SK-N-SH treated with all-trans-retinoic acid at 6 μM for 48 hours (cell line): ENCODE data around the gene BPTF.
A peak's percentile ranks its signal among the peaks of the same experiment; 100 is the strongest.

Experiments
- ATAC-seq: fragments of 200-7000 bp; cut with Tn5 transposase; 3 replicates; pipeline ENCODE4 v1.9.1; 2020; ENCODE audit warnings: mild to moderate bottlenecking, moderate library complexity
- ARNTL ChIP-seq: fragments of 450-650 bp; formaldehyde crosslinking; IDR thresholded peaks from 2 replicates; pipeline ENCODE4 v1.5.0; 2020; ENCODE audit warnings: low read depth, mild to moderate bottlenecking, moderate library complexity, borderline replicate concordance
- BACH2 ChIP-seq: fragments of 250-450 bp; sonication (Bioruptor Pico); IDR thresholded peaks from 2 replicates; pipeline ENCODE4 v1.9.0; 2021; ENCODE audit warnings: mild to moderate bottlenecking, borderline replicate concordance
- CSDC2 ChIP-seq: fragments of 250-450 bp; sonication (Bioruptor Pico); IDR thresholded peaks from 2 replicates; pipeline ENCODE4 v1.5.0; 2020; ENCODE audit warnings: mild to moderate bottlenecking, moderate library complexity
- CSRNP3 ChIP-seq: fragments of 250-450 bp; sonication (Bioruptor Pico); IDR thresholded peaks from 2 replicates; pipeline ENCODE4 v1.5.1; 2021; ENCODE audit warnings: mild to moderate bottlenecking, moderate library complexity
- ESRRG ChIP-seq: fragments of 250-450 bp; sonication (Bioruptor Pico); IDR thresholded peaks from 2 replicates; pipeline ENCODE4 v1.6.1; 2021; ENCODE audit warnings: mild to moderate bottlenecking
- GLIS3 ChIP-seq: fragments of 250-450 bp; sonication (Bioruptor Pico); IDR thresholded peaks from 2 replicates; pipeline ENCODE4 v1.5.0; 2020; ENCODE audit warnings: mild to moderate bottlenecking, moderate library complexity
- ISL1 ChIP-seq: fragments of 250-450 bp; sonication (Bioruptor Pico); IDR thresholded peaks from 2 replicates; pipeline ENCODE4 v2.1.2; 2022; ENCODE audit warnings: mild to moderate bottlenecking, moderate library complexity
- OSR1 ChIP-seq: fragments of 250-450 bp; sonication (Bioruptor Pico); IDR thresholded peaks from 2 replicates; pipeline ENCODE4 v1.8.0; 2022; ENCODE audit warnings: moderate library complexity, mild to moderate bottlenecking, inconsistent platforms
- PATZ1 ChIP-seq: fragments of 250-450 bp; sonication (Bioruptor Pico); IDR thresholded peaks from 2 replicates; pipeline ENCODE4 v1.8.0; 2020; ENCODE audit warnings: mild to moderate bottlenecking, moderate library complexity, borderline replicate concordance
- POU6F1 ChIP-seq: fragments of 250-450 bp; sonication (Bioruptor Pico); IDR thresholded peaks from 2 replicates; pipeline ENCODE4 v1.8.0; 2021; ENCODE audit warnings: low read depth, mild to moderate bottlenecking, moderate library complexity, borderline replicate concordance
- PPARA ChIP-seq: fragments of 250-450 bp; sonication (Bioruptor Pico); IDR thresholded peaks from 2 replicates; pipeline ENCODE4 v1.5.0; 2020; ENCODE audit warnings: mild to moderate bottlenecking, borderline replicate concordance
- RARB ChIP-seq: fragments of 250-450 bp; sonication (Bioruptor Pico); IDR thresholded peaks from 2 replicates; pipeline ENCODE4 v1.8.0; 2021; ENCODE audit warnings: mild to moderate bottlenecking, moderate library complexity
- TOX ChIP-seq: fragments of 250-450 bp; sonication (Bioruptor Pico); IDR thresholded peaks from 2 replicates; pipeline ENCODE4 v1.8.0; 2021; ENCODE audit warnings: mild to moderate bottlenecking, moderate library complexity, borderline replicate concordance
- ZC3H10 ChIP-seq: fragments of 250-450 bp; sonication (Bioruptor Pico); IDR thresholded peaks from 2 replicates; pipeline ENCODE4 v1.5.1; 2021; ENCODE audit warnings: mild to moderate bottlenecking, moderate library complexity
- ZFP3 ChIP-seq: fragments of 250-450 bp; sonication (Bioruptor Pico); IDR thresholded peaks from 2 replicates; pipeline ENCODE4 v1.5.0; 2020; ENCODE audit warnings: mild to moderate bottlenecking, moderate library complexity
- ZNF565 ChIP-seq: fragments of 450-650 bp; formaldehyde crosslinking; conservative IDR thresholded peaks from 2 replicates; pipeline ENCODE4 v1.5.0; 2020; ENCODE audit warnings: low read depth, mild to moderate bottlenecking, moderate library complexity
- ZNF70 ChIP-seq: fragments of 450-650 bp; formaldehyde crosslinking; IDR thresholded peaks from 2 replicates; pipeline ENCODE4 v1.5.0; 2020; ENCODE audit warnings: mild to moderate bottlenecking, moderate library complexity
- ZNF8 ChIP-seq: fragments of 450-650 bp; formaldehyde crosslinking; IDR thresholded peaks from 2 replicates; pipeline ENCODE4 v1.5.0; 2020; ENCODE audit warnings: mild to moderate bottlenecking, moderate library complexity
- TF ChIP-seq, protein P1 (sequence below): fragments of 250-450 bp; sonication (Bioruptor Pico); IDR thresholded peaks from 2 replicates; pipeline ENCODE4 v1.5.0; 2020; ENCODE audit warnings: mild to moderate bottlenecking, moderate library complexity

Gene BPTF

GRCh38 chr17:67993153-67993997 lies 168.1 kb downstream of the BPTF start (continued):
- TF ChIP-seq CSRNP3 (peak; percentile 74; the same call in 1 of the 2 replicates), POU6F1 (no peak)
- TF ChIP-seq, all 23 proteins: peak for 7

DNA sequence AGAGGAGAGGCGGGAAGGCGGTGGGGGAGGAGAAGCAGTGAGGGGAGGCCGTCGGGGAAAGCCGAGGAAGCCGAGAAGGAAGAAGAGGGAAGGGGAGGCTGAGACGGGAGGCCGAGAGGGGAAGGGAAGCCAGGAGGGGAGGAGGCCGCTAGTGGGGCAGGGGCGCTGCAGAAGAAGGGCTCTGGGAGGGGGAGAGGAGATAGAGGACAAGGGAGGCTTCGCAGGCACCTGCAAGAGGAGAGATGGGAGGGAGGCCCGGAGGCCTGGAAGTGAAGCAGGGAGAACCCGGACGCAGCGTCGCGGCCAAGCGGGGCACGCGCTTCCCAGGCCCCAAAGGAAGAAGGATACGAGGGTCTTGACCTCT lies 168.7 kb downstream of the BPTF start:
- no peak for TF ChIP-seq OSR1 (CRISPR knock-in tag)
- peak; percentile 76; the same call in 1 of the 2 replicates for TF ChIP-seq GLIS3 (CRISPR knock-in tag)
- TF ChIP-seq PPARA (CRISPR knock-in tag) = no peak
- 0 out of 2 replicates have a peak, but pooled peaks have one; percentile 47 for TF ChIP-seq ZFP3 (CRISPR knock-in tag)
- TF ChIP-seq ESRRG (CRISPR knock-in tag) = no peak
- TF ChIP-seq BACH2 (CRISPR knock-in tag) = no peak
- ATAC-seq = no peak

DNA sequence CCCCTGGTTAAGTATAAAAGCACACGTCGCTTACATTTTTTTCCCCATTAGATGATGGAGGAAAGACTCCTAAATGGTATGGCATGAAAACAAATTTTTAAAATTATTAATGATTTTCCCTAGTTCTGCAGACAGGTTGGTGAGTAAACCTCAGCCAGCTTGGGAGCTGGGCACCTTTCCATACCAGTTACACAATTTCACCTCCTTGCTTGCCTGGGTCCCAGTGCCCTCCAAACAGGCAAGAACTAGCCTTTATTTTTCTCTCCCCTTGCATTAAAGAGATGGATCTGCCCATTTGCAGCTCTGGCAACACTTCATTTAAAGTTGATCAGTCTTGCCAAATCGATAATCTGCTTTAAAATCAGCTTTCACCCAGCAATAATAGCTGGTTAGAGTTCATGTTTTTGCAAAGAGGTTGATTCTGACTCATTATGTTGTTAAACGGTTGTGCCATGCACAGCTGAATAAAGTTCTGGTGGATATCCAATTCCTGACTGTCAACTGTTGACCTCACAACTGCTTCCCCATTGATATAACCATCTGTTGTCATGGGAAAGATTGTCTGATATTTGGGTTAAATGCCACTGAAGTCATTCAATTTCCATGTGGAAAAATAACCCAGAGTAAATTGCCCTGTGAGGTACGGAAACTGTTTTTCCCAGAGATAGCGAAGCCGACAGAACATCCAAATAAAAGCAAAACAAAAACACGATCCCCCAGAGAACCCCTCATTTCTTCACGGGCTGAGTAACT lies 169.7 kb downstream of the BPTF start:
- peak; percentile 46 for ATAC-seq
- TF ChIP-seq ISL1 (peak; percentile 52), ZFP3 (CRISPR knock-in tag) (peak; percentile 15; the same call in 1 of the 2 replicates), GLIS3 (CRISPR knock-in tag) (no peak; the same call in 1 of the 2 replicates), ZC3H10 (no peak), ESRRG (CRISPR knock-in tag) (no peak), ZNF70 (CRISPR knock-in tag) (peak; percentile 7; the same call in 1 of the 2 replicates), ZNF565 (CRISPR knock-in tag) (no peak), PATZ1 (CRISPR knock-in tag) (peak; percentile 9; the same call in 1 of the 2 replicates)

DNA sequence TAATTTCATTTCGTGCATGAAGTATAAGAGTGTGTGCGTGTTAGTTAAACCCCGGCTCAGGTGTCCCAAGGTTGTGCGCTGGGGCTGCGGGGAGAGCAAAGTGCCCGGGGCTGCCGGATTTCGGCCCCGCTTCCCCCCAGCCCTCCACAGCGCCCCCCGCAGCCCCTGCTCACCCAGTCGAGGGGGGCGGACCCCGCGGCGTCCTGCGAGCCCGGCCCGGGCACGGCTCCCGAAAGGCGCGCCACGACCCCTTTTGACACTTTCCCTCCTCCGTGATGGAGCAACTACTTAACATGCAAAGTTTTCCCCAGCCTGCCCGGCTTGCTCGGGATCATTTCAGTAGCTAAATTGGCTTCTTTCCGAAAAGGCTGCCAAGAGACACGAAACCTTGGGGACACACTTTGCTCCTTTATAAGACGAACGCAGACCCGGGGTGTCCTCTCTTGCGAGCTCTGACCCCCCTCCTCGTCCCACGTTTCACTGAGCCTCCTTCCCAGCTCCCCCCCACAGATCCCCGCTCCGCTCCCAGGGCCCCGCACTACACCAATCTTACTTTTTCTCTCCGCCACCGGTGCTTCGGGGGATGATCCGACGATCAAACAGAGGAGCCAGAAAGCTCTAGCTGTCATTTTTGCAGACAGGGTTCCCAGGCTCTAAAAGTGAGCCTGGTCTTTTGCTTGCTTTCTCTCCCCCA lies 170.4 kb downstream of the BPTF start:
- peak; percentile 41 for ATAC-seq
- TF ChIP-seq BACH2 (CRISPR knock-in tag) (no peak), CSDC2 (CRISPR knock-in tag) (no peak), ISL1 (no peak), CSRNP3 (no peak), PATZ1 (CRISPR knock-in tag) (no peak), ESRRG (CRISPR knock-in tag) (no peak), ZNF565 (CRISPR knock-in tag) (no peak), TOX (CRISPR knock-in tag) (no peak), PPARA (CRISPR knock-in tag) (no peak), ZNF8 (no peak), GLIS3 (CRISPR knock-in tag) (no peak), RARB (CRISPR knock-in tag) (no peak), ARNTL (CRISPR knock-in tag) (no peak), ZC3H10 (no peak)
- TF ChIP-seq, protein P1, sequence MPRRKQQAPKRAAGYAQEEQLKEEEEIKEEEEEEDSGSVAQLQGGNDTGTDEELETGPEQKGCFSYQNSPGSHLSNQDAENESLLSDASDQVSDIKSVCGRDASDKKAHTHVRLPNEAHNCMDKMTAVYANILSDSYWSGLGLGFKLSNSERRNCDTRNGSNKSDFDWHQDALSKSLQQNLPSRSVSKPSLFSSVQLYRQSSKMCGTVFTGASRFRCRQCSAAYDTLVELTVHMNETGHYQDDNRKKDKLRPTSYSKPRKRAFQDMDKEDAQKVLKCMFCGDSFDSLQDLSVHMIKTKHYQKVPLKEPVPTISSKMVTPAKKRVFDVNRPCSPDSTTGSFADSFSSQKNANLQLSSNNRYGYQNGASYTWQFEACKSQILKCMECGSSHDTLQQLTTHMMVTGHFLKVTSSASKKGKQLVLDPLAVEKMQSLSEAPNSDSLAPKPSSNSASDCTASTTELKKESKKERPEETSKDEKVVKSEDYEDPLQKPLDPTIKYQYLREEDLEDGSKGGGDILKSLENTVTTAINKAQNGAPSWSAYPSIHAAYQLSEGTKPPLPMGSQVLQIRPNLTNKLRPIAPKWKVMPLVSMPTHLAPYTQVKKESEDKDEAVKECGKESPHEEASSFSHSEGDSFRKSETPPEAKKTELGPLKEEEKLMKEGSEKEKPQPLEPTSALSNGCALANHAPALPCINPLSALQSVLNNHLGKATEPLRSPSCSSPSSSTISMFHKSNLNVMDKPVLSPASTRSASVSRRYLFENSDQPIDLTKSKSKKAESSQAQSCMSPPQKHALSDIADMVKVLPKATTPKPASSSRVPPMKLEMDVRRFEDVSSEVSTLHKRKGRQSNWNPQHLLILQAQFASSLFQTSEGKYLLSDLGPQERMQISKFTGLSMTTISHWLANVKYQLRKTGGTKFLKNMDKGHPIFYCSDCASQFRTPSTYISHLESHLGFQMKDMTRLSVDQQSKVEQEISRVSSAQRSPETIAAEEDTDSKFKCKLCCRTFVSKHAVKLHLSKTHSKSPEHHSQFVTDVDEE (CRISPR knock-in tag) = no peak
